Hepatic stellate cell (primary cell): ENCODE measurements around the gene TMEM41B.
A peak's percentile ranks its signal among the peaks of the same experiment; 100 is the strongest.
"Not testable (repeated sequence)": the region's sequence is repeated elsewhere in the genome, so short reads cannot be mapped to it uniquely, and the experiment has no call there.

ENCODE experiments used
- DNase-seq: peaks from one replicate; pipeline ENCODE4 v3.0.0; 2011; ENCODE audit warnings: low spot score

Gene TMEM41B

DNA sequence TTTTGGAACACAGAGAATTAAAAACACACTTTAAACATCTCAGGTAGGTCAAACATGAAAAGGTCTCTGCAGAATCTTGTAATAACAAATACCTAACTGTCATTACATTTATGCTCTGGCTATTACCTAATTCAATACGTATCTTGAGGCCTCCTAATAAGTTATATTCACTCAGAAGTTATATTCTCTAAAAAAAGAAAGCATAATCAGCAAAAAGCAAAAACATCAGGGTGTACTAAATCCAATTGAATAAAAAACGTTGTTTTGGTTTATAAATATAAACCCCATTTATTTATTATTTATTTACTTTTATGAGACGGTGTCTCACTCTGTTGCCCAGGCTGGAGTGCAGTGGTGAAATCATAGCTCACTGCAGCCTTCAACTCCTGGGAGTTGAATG, 10.2 kb downstream of the TMEM41B start:
- DNase-seq: no peak

DNA sequence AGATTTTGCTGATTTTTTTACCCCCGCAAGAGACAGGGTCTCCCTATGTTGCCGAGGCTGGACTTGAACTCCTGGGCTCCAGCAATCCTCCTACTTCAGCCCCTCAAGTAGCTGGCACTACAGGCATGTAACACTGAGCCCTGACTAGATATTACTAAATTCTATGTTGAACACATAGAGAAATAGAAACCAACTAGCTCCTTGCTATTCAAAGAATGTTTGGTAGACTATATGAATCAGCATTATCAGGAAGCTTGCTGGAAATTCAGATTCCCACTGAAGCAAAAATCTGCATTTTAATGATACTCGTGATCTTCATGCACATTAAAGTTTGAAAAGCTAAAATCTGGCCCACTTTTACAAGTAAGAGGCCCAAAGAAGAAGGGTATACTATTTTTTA, 11.9 kb downstream of the TMEM41B start:
- DNase-seq: no peak

GRCh38 chr11:9301720-9302119, 12.7 kb downstream of the TMEM41B start:
- no peak for DNase-seq

DNA sequence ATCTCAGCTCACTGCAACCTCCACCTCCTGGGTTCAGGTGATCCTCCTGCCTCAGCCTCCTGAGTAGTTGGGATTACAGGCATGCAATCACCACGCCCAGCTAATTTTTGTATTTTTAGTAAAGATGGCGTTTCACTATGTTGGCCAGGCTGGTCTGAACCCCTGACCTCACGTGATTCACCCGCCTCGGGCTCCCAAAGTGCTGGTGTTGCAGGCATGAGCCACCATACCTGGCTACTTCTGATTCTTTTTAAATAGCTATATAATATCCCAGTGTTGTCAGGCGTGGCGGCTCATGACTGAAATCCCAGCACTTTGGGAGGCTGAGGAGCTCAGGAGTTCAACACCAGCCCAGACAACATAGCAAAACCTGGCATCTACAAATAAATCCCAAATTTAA, 20.7 kb downstream of the TMEM41B start:
- DNase-seq: no peak

GRCh38 chr11:9285850-9286587, 28.4 kb downstream of the TMEM41B start:
- DNase-seq: no peak

- no peak for DNase-seq
These were observed 33.6 kb downstream of the TMEM41B start for GRCh38 chr11:9280655-9281301.

- DNase-seq: no peak
These were observed 37.2 kb downstream of the TMEM41B start for GRCh38 chr11:9277176-9277575.

GRCh38 chr11:9276571-9276970, 37.8 kb downstream of the TMEM41B start:
- DNase-seq: no peak

DNA sequence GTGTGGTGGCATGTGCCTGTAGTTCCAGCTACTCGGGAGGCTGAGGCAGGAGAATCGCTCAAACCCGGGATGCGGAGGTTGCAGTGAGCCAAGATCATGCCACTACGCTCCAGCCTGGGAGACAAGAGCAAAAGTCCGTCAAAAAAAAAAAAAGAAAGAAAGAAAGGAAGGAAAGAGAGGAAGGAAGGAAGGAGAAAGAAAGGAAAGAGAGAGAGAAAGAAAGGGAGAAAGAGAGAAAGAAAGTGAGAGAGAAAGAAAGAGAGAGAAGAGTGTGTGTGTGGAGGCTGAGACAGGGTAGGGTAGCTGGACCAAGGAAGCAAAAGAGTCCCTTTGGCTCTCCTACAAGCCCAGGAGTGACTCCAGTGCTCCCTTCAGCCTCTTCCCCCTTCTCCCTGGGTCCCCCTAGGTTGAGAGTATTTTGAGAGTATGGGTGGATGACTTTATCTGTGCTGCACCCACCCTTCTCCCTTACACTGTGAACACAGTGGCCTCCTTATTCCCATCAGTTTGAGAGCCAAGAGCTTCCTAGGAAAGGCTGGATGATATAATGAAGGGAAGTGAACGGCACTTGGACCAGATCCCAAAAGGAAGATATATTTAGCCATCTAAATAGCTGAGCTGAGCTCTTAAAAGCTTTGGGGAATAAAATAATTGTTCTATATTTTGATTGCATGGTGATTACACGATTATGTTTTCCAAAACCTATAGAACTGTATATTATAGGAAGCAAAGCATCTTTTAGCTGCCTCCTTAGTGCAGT, 39.7 kb downstream of the TMEM41B start:
- no peak for DNase-seq

- DNase-seq: no peak
These were observed 40.7 kb downstream of the TMEM41B start for GRCh38 chr11:9273376-9274336.

GRCh38 chr11:9269492-9270013, 44.8 kb downstream of the TMEM41B start:
- DNase-seq: no peak

- no peak for DNase-seq
These were observed 46.7 kb downstream of the TMEM41B start for GRCh38 chr11:9267680-9268079.

DNA sequence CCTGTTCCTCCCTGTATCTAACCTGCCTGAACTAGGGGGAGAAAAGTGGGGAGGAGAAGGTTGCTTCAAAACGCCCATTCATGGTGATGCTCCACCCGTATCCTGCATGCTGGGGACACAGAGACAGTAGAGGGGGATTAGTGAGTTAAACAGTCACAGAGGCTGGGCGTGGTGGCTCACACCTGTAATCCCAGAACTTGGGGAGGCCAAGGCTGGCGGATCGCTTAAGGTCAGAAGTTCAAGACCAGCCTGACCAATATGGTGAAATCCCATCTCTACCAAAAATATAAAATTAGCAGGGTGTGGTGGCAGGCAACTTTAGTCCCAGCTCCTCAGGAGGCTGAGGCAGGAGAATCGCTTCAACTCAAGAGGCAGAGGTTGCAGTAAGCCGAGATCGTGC, 47.5 kb downstream of the TMEM41B start:
- no peak for DNase-seq

DNA sequence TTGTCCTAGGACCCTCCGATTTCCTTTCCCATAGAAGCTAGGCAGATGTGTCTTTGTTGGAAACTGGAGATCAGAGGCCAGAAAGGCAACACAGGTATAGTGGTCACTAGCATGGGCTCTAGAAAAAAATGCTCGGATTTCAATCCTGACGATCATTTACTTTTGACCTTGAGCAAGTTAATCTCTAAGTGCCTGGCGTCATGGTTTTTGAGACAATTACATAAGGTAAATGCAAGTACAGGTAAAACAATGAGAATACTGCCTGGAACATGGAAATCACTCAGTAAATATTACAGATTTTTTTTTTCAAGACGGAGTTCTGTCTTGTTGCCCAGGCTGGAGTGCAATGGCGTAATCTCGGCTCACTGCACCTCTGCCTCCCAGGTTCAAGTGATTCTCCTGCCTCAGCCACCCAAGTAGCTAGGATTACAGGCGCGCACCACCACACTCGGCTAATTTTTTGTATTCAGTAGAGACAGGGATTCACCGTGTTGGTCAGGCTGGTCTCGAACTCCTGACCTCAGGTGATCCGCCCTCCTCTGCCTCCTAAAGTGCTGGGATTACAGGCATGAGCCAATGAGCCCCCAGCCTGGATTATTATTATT, 48.2 kb downstream of the TMEM41B start:
- DNase-seq: no peak

- DNase-seq: peak; percentile 99
These were observed 48.9 kb downstream of the TMEM41B start, which contains the start of gene DENND5A for GRCh38 chr11:9265211-9266131. Gene DENND5A, minus strand, starts transcription at chr11:9265350. Its CDS starts 281 bp downstream, at chr11:9265069.

GRCh38 chr11:9264316-9265210, 49.8 kb downstream of the TMEM41B start:
- peak; percentile 52 for DNase-seq

GRCh38 chr11:9263840-9264315, 50.5 kb downstream of the TMEM41B start:
- peak; percentile 60 for DNase-seq

DNA sequence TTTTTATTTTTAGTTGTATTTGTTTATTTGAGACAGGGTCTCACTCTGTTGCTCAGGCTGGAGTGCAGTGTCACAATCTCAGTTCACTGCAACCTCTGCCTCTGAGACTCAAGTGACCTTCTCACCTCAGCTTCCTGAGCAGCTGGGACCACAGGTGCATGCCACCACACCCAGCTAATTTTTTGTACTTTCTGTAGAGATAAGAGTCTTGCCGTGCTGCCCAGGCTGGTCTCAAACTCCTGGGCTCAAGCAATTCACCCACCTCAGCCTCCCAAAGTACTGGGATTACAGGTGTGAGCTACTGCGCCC, 53.6 kb downstream of the TMEM41B start:
- not testable (repeated sequence) for DNase-seq
